Testis (tissue), 5 donors: ENCODE measurements around the gene TACR1. TPM values are rescaled to one million over a fixed set of nuclear protein-coding genes. Genes with fewer than 3 reads are reported as not detected.
"Not testable (repeated sequence)": the region's sequence is repeated elsewhere in the genome, so short reads cannot be mapped to it uniquely, and the experiment has no call there.

ENCODE experiments used
- DNase-seq: peaks from one replicate; pipeline ENCODE4 v3.0.0-alpha.2; 2019
- H3K27ac ChIP-seq, 2 donors: fragments of 200-600 bp; sonication (generic); one replicate each; pipeline ENCODE4 v1.5.1; 2019
- H3K27me3 ChIP-seq: fragments of 200-600 bp; sonication (generic); one replicate; pipeline ENCODE4 v1.5.1; 2019
- H3K36me3 ChIP-seq: fragments of 200-600 bp; sonication (generic); one replicate; pipeline ENCODE4 v1.5.1; 2017; ENCODE audit warnings: low read depth; ENCODE audit errors: missing control alignments
- H3K4me1 ChIP-seq: fragments of 200-600 bp; sonication (generic); one replicate; pipeline ENCODE4 v1.5.1; 2019
- H3K4me3 ChIP-seq, 2 donors: fragments of 200-600 bp; sonication (generic); one replicate each; pipeline ENCODE4 v1.5.1; 2017 to 2019
- H3K9me3 ChIP-seq: fragments of 200-600 bp; sonication (generic); one replicate; pipeline ENCODE4 v1.5.1; 2017
- POLR2A ChIP-seq: fragments of 450-650 bp; IDR thresholded peaks from one replicate; pipeline ENCODE4 v1.6.1; 2017; ENCODE audit warnings: antibody characterized with exemption, mild to moderate bottlenecking, moderate library complexity
- WGBS, 2 donors: methylation state at CpG; one replicate each; pipeline ENCODE4 v1.1.5; 2018; 5-methylcytosine and 5-hydroxymethylcytosine counted together
- intact Hi-C: fragments of 100-400 bp; cut with DNase I; formaldehyde crosslinking; loops from one replicate; pipeline ENCODE4 v1.15.1; 2023; ENCODE audit warnings: low total_unique reads
- long read RNA-seq, 2 donors: transcript quantifications; one replicate each; lab custom pipeline, GENCODE V29; 2026
- polyA plus RNA-seq: library from polyadenylated mRNA; stranded (reverse); fragments of 350-450 nt; fragmentation: Illumina TruSeq; extraction: RNeasy Lipid Tissue Mini Kit (QIAGEN cat#74804); gene quantifications from one replicate; pipeline ENCODE4 v1.2.3, GENCODE V29; 2014; ENCODE audit warnings: low read depth, low replicate concordance; ENCODE audit not compliant: insufficient read depth
- total RNA-seq, 2 donors: library from RNA; depleted of rRNA; stranded (reverse); fragments of >200 nt; gene quantifications; one replicate each; pipeline ENCODE4 v1.2.3, GENCODE V29; 2016
- TF ChIP-seq, protein P1 (sequence below), 3 experiments: fragments of 450-650 bp in 2 of 3; fragments of 200-600 bp in 1 of 3; sonication (generic) in 1 of 3; IDR thresholded peaks; one replicate each; pipeline ENCODE4 v1.5.1; 2016 to 2019; ENCODE audit warnings: antibody characterized with exemption in 3 of 3, mild to moderate bottlenecking in 2 of 3, moderate library complexity in 1 of 3

The TACR1 gene
- total RNA-seq (under 1 TPM; 0.06 to 0.47 TPM), polyA plus RNA-seq (0.38 TPM)
- long read RNA-seq, donor 1: 0 reads
- long read RNA-seq, donor 2: 0 reads

- Histone ChIP-seq H3K4me1 (peaks cover 12% of the 10 kb centered on the region), H3K9me3 (no peaks in the 10 kb centered on the region), H3K27ac (no peak within 1 kb of the TSS), H3K4me3 (peak within 1 kb of the TSS; percentile 31 to 34), H3K27me3 (no peaks in the 10 kb centered on the region), H3K36me3 (no peaks in the 10 kb centered on the region)
- 0% methylated on average over 43 to 46 of the region's 46 CpGs for WGBS, 2 donors
- intact Hi-C loops: no loop called here
- peak; percentile 76 for DNase-seq
- TF ChIP-seq POLR2A: no peak
- TF ChIP-seq, protein P1, sequence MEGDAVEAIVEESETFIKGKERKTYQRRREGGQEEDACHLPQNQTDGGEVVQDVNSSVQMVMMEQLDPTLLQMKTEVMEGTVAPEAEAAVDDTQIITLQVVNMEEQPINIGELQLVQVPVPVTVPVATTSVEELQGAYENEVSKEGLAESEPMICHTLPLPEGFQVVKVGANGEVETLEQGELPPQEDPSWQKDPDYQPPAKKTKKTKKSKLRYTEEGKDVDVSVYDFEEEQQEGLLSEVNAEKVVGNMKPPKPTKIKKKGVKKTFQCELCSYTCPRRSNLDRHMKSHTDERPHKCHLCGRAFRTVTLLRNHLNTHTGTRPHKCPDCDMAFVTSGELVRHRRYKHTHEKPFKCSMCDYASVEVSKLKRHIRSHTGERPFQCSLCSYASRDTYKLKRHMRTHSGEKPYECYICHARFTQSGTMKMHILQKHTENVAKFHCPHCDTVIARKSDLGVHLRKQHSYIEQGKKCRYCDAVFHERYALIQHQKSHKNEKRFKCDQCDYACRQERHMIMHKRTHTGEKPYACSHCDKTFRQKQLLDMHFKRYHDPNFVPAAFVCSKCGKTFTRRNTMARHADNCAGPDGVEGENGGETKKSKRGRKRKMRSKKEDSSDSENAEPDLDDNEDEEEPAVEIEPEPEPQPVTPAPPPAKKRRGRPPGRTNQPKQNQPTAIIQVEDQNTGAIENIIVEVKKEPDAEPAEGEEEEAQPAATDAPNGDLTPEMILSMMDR (IDR thresholded peaks at IDR 0.05): peak; percentile 5 to 34 (median 25)
These were observed at the start of gene TACR1 for GRCh38 chr2:75199428-75200011. Gene TACR1 (minus strand): TSS chr2:75199520. CDS start chr2:75198934, 586 bp downstream.

GRCh38 chr2:75248581-75248980 is 49.3 kb upstream of the TACR1 start:
- H3K27me3 ChIP-seq, H3K36me3 ChIP-seq, H3K4me3 ChIP-seq, H3K4me1 ChIP-seq, DNase-seq, H3K9me3 ChIP-seq, H3K27ac ChIP-seq, intact Hi-C loops: not testable (repeated sequence)
- WGBS, 2 donors: 79 to 98% methylated on average over 6 of the region's 6 CpGs

- TF ChIP-seq POLR2A: no peak
- TF ChIP-seq, protein P1 (IDR thresholded peaks at IDR 0.05): no peak
- WGBS, 2 donors: 81 to 83% methylated on average over 7 of the region's 7 CpGs
- intact Hi-C loops: no loop called here
- no peak overlapping the region for H3K27ac ChIP-seq
- no peak for DNase-seq
- no peaks in the 10 kb centered on the region for H3K9me3 ChIP-seq
- H3K27me3 ChIP-seq: no peaks in the 10 kb centered on the region
- no peaks in the 10 kb centered on the region for H3K4me1 ChIP-seq
- no peak overlapping the region for H3K4me3 ChIP-seq
- no peaks in the 10 kb centered on the region for H3K36me3 ChIP-seq
These were observed 47.3 kb upstream of the TACR1 start for GRCh38 chr2:75246441-75247167.

DNA sequence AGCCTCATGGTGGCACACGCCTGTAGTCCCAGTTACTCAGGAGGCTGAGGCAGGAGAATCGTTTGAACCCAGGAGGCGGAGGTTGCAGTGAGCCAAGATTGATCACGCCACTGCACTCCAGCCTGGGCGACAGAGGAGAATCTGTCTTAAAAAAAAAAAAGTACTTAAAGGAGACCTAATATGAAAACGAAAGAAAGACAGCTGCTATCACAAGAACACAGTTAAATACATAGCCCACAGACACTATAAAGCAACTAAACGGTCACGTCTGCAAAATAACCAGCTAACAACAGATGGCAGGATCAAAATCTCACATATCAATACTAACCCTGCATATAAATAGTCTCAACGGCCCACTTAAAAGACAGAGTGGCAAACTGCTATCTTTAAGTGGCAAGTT is 43.9 kb upstream of the TACR1 start:
- intact Hi-C loops: no loop called here
- no peaks in the 10 kb centered on the region for H3K4me1 ChIP-seq
- WGBS, 2 donors: 88 to 94% methylated on average over 9 of the region's 9 CpGs

DNA sequence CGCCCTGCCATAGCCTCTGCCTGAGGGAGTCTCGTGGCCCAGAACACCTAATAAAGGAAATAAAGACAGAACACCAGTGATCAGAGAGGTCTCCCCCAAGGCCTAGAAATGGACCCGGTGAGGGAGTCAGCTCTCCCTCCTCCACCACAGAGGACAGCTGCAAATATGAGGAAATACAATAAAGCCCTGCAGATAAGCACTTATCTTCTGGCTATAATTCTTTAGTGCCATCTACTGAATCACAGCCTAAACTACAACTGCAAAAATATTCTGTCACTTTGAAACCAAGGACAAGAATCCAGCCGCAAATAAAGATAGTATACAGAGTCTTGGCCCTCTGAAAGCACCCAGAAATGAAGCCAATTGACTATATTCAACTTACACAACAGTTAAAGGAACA is 42.4 kb upstream of the TACR1 start:
- Histone ChIP-seq H3K9me3 (no peaks in the 10 kb centered on the region), H3K27ac (no peak overlapping the region), H3K4me3 (no peak overlapping the region), H3K4me1 (no peaks in the 10 kb centered on the region), H3K36me3 (no peaks in the 10 kb centered on the region), H3K27me3 (no peaks in the 10 kb centered on the region)
- WGBS, 2 donors: 66 to 89% methylated on average over 4 of the region's 4 CpGs
- TF ChIP-seq, protein P1 (IDR thresholded peaks at IDR 0.05): no peak
- no peak for TF ChIP-seq POLR2A
- DNase-seq: no peak
- intact Hi-C loops: no loop called here

More for the DNA sequence above, 43.9 kb upstream of the TACR1 start:
- Histone ChIP-seq H3K9me3 (no peaks in the 10 kb centered on the region), H3K4me3 (no peak overlapping the region), H3K36me3 (no peaks in the 10 kb centered on the region), H3K27ac (no peak overlapping the region), H3K27me3 (no peaks in the 10 kb centered on the region)
- DNase-seq: no peak
- TF ChIP-seq, protein P1 (IDR thresholded peaks at IDR 0.05): no peak
- no peak for TF ChIP-seq POLR2A
